DMS53 treated with DMSO at 0.1 percent for 48 hours (cell line): ENCODE data around the gene ZBTB48.
"Not testable (repeated sequence)": the region's sequence is repeated elsewhere in the genome, so short reads cannot be mapped to it uniquely, and the experiment has no call there.

Source experiments
- DNase-seq: peaks from one replicate; lab custom pipeline; 2025; ENCODE audit not compliant: unreplicated experiment; lab: John Stamatoyannopoulos, UW

The ZBTB48 gene

GRCh38 chr1:6579374-6580118 lies at the start of gene ZBTB48:
TSS of gene ZBTB48 (plus strand) at chr1:6579994. CDS start at chr1:6580610, 616 bp downstream.
- DNase-seq, result peak; percentile 95

GRCh38 chr1:6530504-6531160 lies 49.2 kb upstream of the ZBTB48 start:
- DNase-seq, result no peak

- no peak for DNase-seq
Measured at GRCh38 chr1:6531996-6532395, 47.8 kb upstream of the ZBTB48 start.

GRCh38 chr1:6534248-6534822 lies 45.5 kb upstream of the ZBTB48 start:
- no peak for DNase-seq

- DNase-seq, result no peak
Measured at GRCh38 chr1:6535214-6535613, 44.6 kb upstream of the ZBTB48 start.

GRCh38 chr1:6536291-6536690 lies 43.5 kb upstream of the ZBTB48 start:
- DNase-seq, result no peak

- DNase-seq, result no peak
Measured at GRCh38 chr1:6538956-6539355, 40.8 kb upstream of the ZBTB48 start.

GRCh38 chr1:6544831-6545230 lies 35.0 kb upstream of the ZBTB48 start:
- DNase-seq, result no peak

GRCh38 chr1:6545276-6546112 lies 34.3 kb upstream of the ZBTB48 start:
- DNase-seq, result no peak

GRCh38 chr1:6546326-6546725 lies 33.5 kb upstream of the ZBTB48 start:
- DNase-seq, result no peak

GRCh38 chr1:6547301-6547700 lies 32.5 kb upstream of the ZBTB48 start:
- DNase-seq, result no peak

GRCh38 chr1:6554031-6554906 lies 25.5 kb upstream of the ZBTB48 start, which contains the start of gene NOL9:
TSS of gene NOL9 (minus strand) at chr1:6554513. CDS start at chr1:6554502, 11 bp downstream.
- DNase-seq, result peak; percentile 82

GRCh38 chr1:6554907-6555778 lies 24.7 kb upstream of the ZBTB48 start, which contains the start of gene TAS1R1:
TSS of gene TAS1R1 (plus strand) at chr1:6555307. CDS start at chr1:6555374, 67 bp downstream.
- DNase-seq, result no peak

- no peak for DNase-seq
Measured at GRCh38 chr1:6557597-6557996, 22.2 kb upstream of the ZBTB48 start.

GRCh38 chr1:6559161-6559560 lies 20.6 kb upstream of the ZBTB48 start:
- not testable (repeated sequence) for DNase-seq

GRCh38 chr1:6560267-6560666 lies 19.5 kb upstream of the ZBTB48 start:
- DNase-seq, result no peak

GRCh38 chr1:6569033-6569432 lies 10.8 kb upstream of the ZBTB48 start:
- DNase-seq, result no peak

GRCh38 chr1:6570100-6570499 lies 9.7 kb upstream of the ZBTB48 start:
- no peak for DNase-seq

GRCh38 chr1:6570987-6571386 lies 8.8 kb upstream of the ZBTB48 start:
- no peak for DNase-seq
